ENCODE results near the gene SLC39A7. TPM values are rescaled to one million over a fixed set of nuclear protein-coding genes. Genes with fewer than 3 reads are reported as not detected.

SLC39A7 gene
- total and polyA plus RNA-seq, 2 donors from 2014 or later: 83.3 to 118 TPM

- Histone ChIP-seq H3K27me3 (ENCODE audit: control insufficient read depth, insufficient read depth, low read length) (no peaks in the 10 kb centered on the region), H3K4me1 (ENCODE audit: control insufficient read depth in 2 of 3, insufficient read depth in 2 of 3, low read depth in 1 of 3, low read length in 3 of 3) (no peaks in the 10 kb centered on the region), H3K9ac (ENCODE audit: low read length in 3 of 3) (no peak overlapping the region), H3K9me3 (ENCODE audit: control insufficient read depth in 2 of 3, insufficient read depth in 1 of 3, low read length in 3 of 3) (no peaks in the 10 kb centered on the region), H3K36me3 (ENCODE audit: control insufficient read depth in 2 of 3, insufficient read depth in 3 of 3, low read length in 3 of 3) (no peaks in the 10 kb centered on the region), H3K27ac (ENCODE audit: low read depth in 2 of 2, low read length in 2 of 2) (no peak overlapping the region), H3K4me3 (ENCODE audit: low read length in 3 of 3) (no peak overlapping the region)
- TF ChIP-seq CTCF (IDR thresholded peaks at IDR 0.05; ENCODE audit: borderline replicate concordance, extremely low read depth, insufficient read depth): no peak
- intact Hi-C loops (cut with DNase I): no loop called here
- FAIRE-seq (no peak), DNase-seq (no peak)
Observed at GRCh38 chr6:33175436-33176069, 25.1 kb upstream of the SLC39A7 start.

GRCh38 chr6:33176906-33177305 is 23.8 kb upstream of the SLC39A7 start:
- H3K4me3 ChIP-seq (ENCODE audit: low read length in 3 of 3): no peak overlapping the region
- FAIRE-seq: no peak
- H3K4me1 ChIP-seq (ENCODE audit: control insufficient read depth in 2 of 3, insufficient read depth in 2 of 3, low read depth in 1 of 3, low read length in 3 of 3): no peaks in the 10 kb centered on the region
- intact Hi-C loops (cut with DNase I): no loop called here
- DNase-seq: peak in 1 of 5 donors; percentile 9
- no peaks in the 10 kb centered on the region for H3K36me3 ChIP-seq (ENCODE audit: control insufficient read depth in 2 of 3, insufficient read depth in 3 of 3, low read length in 3 of 3)
- H3K27me3 ChIP-seq (ENCODE audit: control insufficient read depth, insufficient read depth, low read length): no peaks in the 10 kb centered on the region
- no peak overlapping the region for H3K9ac ChIP-seq (ENCODE audit: low read length in 3 of 3)
- H3K9me3 ChIP-seq (ENCODE audit: control insufficient read depth in 2 of 3, insufficient read depth in 1 of 3, low read length in 3 of 3): no peaks in the 10 kb centered on the region
- TF ChIP-seq CTCF (IDR thresholded peaks at IDR 0.05; ENCODE audit: borderline replicate concordance, extremely low read depth, insufficient read depth): no peak
- no peak overlapping the region for H3K27ac ChIP-seq (ENCODE audit: low read depth in 2 of 2, low read length in 2 of 2)

GRCh38 chr6:33177552-33178446 is 22.9 kb upstream of the SLC39A7 start:
- DNase-seq: peak in 2 of 5 donors; percentile 39
- Histone ChIP-seq H3K9ac (ENCODE audit: low read length in 3 of 3) (no peak overlapping the region), H3K4me1 (ENCODE audit: control insufficient read depth in 2 of 3, insufficient read depth in 2 of 3, low read depth in 1 of 3, low read length in 3 of 3) (no peaks in the 10 kb centered on the region), H3K36me3 (ENCODE audit: control insufficient read depth in 2 of 3, insufficient read depth in 3 of 3, low read length in 3 of 3) (no peaks in the 10 kb centered on the region), H3K9me3 (ENCODE audit: control insufficient read depth in 2 of 3, insufficient read depth in 1 of 3, low read length in 3 of 3) (no peaks in the 10 kb centered on the region), H3K27me3 (ENCODE audit: control insufficient read depth, insufficient read depth, low read length) (no peaks in the 10 kb centered on the region), H3K4me3 (ENCODE audit: low read length in 3 of 3) (no peak overlapping the region), H3K27ac (ENCODE audit: low read depth in 2 of 2, low read length in 2 of 2) (no peak overlapping the region)
- TF ChIP-seq CTCF (IDR thresholded peaks at IDR 0.05; ENCODE audit: borderline replicate concordance, extremely low read depth, insufficient read depth): no peak
- intact Hi-C loops (cut with DNase I): no loop called here
- no peak for FAIRE-seq

All from kidney (tissue), 14 donors.